LNCaP clone FGC (cell line): Measurements from ENCODE around the gene MIA.

ENCODE experiments used
- DNase-seq: peaks from one replicate; pipeline ENCODE4 v3.0.0-alpha.2; 2011; ENCODE audit warnings: low read depth
- H3K4me3 ChIP-seq: 2 replicates; pipeline ENCODE4 v1.5.1; 2011; ENCODE audit warnings: mild to moderate bottlenecking, low read depth, low read length, control low read depth
- TF ChIP-seq, protein P1 (sequence below): IDR thresholded peaks from 2 replicates; pipeline ENCODE4 v1.5.1; 2012; ENCODE audit warnings: mild to moderate bottlenecking; ENCODE audit not compliant: control insufficient read depth, insufficient read depth; ENCODE audit errors: extremely low read depth

Gene MIA

DNA sequence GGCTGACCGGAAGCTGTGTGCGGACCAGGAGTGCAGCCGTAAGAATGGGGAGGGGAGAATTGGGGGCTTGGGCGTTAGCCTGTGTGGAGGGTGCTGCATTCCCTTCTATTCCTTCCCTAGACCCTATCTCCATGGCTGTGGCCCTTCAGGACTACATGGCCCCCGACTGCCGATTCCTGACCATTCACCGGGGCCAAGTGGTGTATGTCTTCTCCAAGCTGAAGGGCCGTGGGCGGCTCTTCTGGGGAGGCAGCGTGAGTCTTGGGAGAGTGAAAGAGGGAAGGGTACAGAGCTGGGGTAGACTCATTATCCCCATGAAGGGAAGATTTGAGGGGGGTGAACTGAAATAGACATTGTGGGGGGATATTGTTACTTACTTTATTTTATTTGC is 306 bp downstream of the MIA start:
- TF ChIP-seq, protein P1, sequence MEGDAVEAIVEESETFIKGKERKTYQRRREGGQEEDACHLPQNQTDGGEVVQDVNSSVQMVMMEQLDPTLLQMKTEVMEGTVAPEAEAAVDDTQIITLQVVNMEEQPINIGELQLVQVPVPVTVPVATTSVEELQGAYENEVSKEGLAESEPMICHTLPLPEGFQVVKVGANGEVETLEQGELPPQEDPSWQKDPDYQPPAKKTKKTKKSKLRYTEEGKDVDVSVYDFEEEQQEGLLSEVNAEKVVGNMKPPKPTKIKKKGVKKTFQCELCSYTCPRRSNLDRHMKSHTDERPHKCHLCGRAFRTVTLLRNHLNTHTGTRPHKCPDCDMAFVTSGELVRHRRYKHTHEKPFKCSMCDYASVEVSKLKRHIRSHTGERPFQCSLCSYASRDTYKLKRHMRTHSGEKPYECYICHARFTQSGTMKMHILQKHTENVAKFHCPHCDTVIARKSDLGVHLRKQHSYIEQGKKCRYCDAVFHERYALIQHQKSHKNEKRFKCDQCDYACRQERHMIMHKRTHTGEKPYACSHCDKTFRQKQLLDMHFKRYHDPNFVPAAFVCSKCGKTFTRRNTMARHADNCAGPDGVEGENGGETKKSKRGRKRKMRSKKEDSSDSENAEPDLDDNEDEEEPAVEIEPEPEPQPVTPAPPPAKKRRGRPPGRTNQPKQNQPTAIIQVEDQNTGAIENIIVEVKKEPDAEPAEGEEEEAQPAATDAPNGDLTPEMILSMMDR: no peak
- no peak for DNase-seq
- H3K4me3 ChIP-seq: no peak overlapping the region

DNA sequence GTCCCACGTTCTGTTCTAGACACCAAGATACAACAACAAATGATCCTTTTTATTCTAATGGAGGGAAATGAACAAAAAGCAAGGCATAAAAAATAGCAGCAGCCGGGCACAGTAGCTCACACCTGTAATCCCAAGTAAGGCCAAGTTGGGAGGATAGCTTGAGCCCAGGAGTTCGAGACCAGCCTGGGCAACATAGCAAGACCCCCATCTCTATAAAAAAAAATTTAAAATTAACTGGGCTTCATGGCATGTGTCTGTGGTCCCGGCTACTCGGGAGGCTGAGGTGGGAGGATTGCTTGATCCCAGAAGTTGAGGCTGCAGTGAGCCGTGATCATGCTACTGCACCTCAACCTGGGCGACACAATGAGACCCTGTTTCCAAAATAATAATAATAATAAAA is 1.0 kb downstream of the MIA start:
- H3K4me3 ChIP-seq: no peak overlapping the region
- TF ChIP-seq, protein P1: no peak
- DNase-seq: no peak

DNA sequence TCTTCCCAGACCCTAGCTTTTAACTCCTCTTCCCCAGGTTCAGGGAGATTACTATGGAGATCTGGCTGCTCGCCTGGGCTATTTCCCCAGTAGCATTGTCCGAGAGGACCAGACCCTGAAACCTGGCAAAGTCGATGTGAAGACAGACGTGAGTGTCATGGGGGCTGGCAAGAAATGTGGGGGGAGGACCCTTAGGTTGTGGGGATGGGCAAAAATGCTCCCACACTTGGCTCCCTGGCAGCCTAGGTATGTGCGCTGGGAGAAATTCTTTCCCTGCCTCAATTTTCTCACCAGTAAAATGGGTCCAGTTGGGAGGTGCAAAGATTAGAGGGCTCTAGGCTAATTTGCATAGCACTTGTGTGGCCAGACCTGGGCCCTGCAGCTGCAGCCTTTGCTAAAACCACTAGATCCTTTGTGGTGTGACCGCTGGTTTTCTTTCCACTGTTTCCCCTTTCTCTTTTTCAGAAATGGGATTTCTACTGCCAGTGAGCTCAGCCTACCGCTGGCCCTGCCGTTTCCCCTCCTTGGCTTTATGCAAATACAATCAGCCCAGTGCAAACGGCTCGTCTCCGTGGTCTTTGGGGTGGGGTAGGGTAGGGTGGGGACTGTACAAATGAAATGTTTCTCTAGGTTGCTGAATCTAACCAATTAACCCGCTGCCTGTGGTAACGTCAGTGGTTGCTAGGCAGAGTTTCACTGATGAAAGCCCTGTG is 1.8 kb downstream of the MIA start:
- H3K4me3 ChIP-seq: peak overlapping the region; percentile 63
- DNase-seq: peak; percentile 40
- TF ChIP-seq, protein P1: no peak

DNA sequence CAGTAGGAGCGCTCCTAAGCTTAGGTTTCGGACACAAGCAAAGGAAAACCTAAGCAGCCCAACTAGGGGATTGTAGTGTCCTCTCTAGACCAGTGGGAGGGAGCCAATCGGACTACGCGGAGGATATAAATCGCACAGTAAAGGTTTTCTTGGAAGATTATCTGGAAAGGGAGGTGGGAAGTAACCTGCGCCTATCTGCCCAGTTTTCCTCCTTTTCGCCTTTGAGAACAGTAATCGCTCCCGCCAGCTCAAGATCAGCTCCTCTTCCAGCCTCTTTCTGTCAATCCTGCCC is 2.3 kb downstream of the MIA start:
- TF ChIP-seq, protein P1: no peak
- DNase-seq: no peak
- H3K4me3 ChIP-seq: peak overlapping the region; percentile 63

DNA sequence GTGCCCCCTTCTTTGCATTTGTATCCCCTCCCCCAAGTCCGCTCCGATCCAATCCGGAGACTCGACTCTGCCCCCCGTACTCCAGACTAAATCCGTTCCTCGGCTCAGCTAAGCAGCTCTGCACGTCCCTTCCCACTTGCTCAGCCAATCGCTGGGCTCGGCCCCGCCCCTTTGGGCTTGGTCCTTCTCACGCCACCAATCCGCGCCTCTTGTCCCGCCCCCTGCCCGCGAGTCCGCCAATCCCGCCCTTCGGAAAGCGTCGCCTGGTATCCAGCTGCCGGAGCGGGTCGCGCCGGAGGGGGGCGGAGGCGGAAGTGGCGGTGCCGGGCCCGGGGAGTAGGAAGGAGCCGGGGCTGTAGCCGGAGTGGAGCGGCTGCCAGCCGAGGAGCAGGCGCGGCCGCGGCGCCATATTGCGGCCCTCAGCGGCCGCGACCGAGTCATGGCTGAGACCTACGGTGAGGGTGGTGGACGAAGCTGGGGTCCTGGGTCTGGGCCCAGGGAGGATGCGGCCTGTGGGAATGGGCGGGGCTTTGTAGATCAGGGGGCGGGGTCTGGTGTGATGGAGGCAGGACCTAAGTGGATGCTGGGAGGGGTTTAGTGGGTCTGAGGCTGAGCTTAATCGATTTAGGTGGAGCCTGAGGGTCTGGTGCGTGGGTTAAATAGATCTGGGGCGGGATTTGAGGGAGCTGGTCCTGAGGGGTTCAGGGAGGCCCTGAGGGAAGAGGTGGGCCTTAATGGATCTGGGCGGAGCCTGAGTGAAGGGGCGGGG is 2.8 kb downstream of the MIA start, which contains the start of gene RAB4B:
Gene RAB4B (plus strand): TSS at position 311 of the 769 bp plus-strand sequence. CDS start 129 bp downstream, at position 440.
- DNase-seq: peak; percentile 92
- H3K4me3 ChIP-seq: peak within 1 kb of the TSS; percentile 63
- TF ChIP-seq, protein P1: no peak

DNA sequence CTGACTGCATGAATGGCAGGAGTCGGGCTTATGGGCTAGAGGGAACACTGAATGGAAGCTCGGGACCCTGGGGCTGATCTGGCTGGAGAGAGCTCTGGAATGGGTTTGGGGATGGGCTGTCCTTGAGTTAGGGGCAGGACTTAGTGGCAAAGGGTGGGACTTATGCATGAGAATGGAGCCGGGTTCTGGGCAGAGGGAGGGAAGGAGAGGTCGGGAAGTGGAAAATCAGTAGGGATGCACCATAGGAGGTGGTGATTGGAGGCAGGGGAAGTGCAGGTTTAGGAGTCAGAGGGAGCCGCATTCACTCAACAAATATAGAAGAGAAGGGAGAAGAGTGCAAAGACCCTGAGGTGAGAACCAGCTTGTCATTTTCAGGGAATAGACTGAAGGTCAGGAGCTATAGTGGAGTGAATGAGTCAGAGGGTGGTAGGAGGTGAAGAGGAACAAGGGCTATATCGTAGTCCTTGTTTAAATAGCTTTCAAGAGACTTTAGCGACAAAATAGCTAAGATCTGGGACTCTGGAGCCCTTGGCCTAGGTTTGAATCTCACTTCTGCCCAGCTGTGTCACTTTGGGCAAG is 3.5 kb downstream of the MIA start:
- no peak for DNase-seq
- TF ChIP-seq, protein P1: no peak
- H3K4me3 ChIP-seq: peak overlapping the region; percentile 63

DNA sequence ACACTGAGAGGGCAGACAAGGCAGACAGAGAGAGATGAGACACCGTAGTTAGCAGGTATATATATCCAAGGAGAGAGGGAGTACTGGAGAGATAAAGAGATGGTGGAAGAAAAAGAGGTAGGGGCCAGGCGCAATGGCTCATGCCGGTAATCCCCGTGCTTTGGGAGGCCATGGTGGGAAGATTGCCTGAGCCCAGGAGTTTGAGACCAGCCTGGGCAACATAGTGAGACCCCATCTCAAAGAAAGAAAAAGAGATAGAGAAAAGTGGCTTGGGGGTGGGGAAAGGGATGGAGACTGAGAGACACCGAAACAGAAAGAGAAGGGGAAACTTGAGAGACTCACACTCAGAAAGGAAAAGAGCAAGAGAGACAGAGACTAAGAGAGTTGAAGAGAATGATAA is 5.3 kb downstream of the MIA start:
- H3K4me3 ChIP-seq: no peak overlapping the region
- DNase-seq: no peak
- TF ChIP-seq, protein P1: no peak
